ENCODE data around the gene FOXP1. TPM values are rescaled to one million over a fixed set of nuclear protein-coding genes. Genes with fewer than 3 reads are reported as not detected.

Gene FOXP1
- total and polyA plus RNA-seq, 8 donors = 95.1 to 143 (median 123) TPM

GRCh38 chr3:71525391-71525790 is 58.1 kb downstream of the FOXP1 start:
- H3K27me3 ChIP-seq = no peaks in the 10 kb centered on the region
- no peaks in the 10 kb centered on the region for H3K36me3 ChIP-seq
- ATAC-seq = no peak
- H3K9me3 ChIP-seq = no peaks in the 10 kb centered on the region
- peak overlapping the region in 1 of 2 donors; percentile 18 for H3K27ac ChIP-seq
- H3K4me3 ChIP-seq = no peak overlapping the region
- TF ChIP-seq, protein P1, sequence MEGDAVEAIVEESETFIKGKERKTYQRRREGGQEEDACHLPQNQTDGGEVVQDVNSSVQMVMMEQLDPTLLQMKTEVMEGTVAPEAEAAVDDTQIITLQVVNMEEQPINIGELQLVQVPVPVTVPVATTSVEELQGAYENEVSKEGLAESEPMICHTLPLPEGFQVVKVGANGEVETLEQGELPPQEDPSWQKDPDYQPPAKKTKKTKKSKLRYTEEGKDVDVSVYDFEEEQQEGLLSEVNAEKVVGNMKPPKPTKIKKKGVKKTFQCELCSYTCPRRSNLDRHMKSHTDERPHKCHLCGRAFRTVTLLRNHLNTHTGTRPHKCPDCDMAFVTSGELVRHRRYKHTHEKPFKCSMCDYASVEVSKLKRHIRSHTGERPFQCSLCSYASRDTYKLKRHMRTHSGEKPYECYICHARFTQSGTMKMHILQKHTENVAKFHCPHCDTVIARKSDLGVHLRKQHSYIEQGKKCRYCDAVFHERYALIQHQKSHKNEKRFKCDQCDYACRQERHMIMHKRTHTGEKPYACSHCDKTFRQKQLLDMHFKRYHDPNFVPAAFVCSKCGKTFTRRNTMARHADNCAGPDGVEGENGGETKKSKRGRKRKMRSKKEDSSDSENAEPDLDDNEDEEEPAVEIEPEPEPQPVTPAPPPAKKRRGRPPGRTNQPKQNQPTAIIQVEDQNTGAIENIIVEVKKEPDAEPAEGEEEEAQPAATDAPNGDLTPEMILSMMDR (IDR thresholded peaks at IDR 0.05) = no peak
- peaks cover 3 to 27% of the 10 kb centered on the region in 2 donors for H3K4me1 ChIP-seq
- intact Hi-C loops (cut with DNase I) = no loop called here
- DNase-seq = no peak

GRCh38 chr3:71524672-71525071 is 58.9 kb downstream of the FOXP1 start:
- TF ChIP-seq, protein P1 (IDR thresholded peaks at IDR 0.05) = no peak
- ATAC-seq = no peak
- Histone ChIP-seq H3K36me3 (no peaks in the 10 kb centered on the region), H3K4me1 (peaks cover 3 to 27% of the 10 kb centered on the region in 2 donors), H3K27ac (no peak overlapping the region), H3K27me3 (no peaks in the 10 kb centered on the region), H3K4me3 (no peak overlapping the region), H3K9me3 (no peaks in the 10 kb centered on the region)
- intact Hi-C loops (cut with DNase I) = no loop called here
- DNase-seq = no peak

DNA sequence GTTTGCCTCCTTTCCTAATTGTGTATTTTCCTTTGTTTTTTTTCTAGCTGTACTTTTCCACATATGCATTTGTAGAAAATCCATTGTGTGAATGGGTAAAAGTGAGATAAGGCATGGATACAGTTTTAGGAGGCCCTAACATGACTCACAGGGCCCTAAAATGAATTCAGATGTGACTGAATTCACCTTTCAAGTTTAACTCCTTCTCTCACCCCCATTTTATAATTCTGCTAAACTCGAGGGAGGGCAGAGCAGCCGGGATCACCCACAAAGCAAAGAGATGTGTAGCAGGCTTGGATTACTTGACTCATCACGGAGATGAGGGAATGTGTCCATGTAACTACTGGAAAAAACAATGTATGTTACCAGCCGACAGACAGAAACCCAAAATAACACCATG is 59.9 kb downstream of the FOXP1 start:
- Histone ChIP-seq H3K27me3 (no peaks in the 10 kb centered on the region), H3K4me3 (no peak overlapping the region), H3K9me3 (no peaks in the 10 kb centered on the region), H3K27ac (no peak overlapping the region), H3K4me1 (peaks cover 3 to 27% of the 10 kb centered on the region in 2 donors), H3K36me3 (no peaks in the 10 kb centered on the region)
- DNase-seq (no peak), ATAC-seq (no peak)
- intact Hi-C loops (cut with DNase I) = no loop called here
- TF ChIP-seq, protein P1 (IDR thresholded peaks at IDR 0.05) = no peak

DNA sequence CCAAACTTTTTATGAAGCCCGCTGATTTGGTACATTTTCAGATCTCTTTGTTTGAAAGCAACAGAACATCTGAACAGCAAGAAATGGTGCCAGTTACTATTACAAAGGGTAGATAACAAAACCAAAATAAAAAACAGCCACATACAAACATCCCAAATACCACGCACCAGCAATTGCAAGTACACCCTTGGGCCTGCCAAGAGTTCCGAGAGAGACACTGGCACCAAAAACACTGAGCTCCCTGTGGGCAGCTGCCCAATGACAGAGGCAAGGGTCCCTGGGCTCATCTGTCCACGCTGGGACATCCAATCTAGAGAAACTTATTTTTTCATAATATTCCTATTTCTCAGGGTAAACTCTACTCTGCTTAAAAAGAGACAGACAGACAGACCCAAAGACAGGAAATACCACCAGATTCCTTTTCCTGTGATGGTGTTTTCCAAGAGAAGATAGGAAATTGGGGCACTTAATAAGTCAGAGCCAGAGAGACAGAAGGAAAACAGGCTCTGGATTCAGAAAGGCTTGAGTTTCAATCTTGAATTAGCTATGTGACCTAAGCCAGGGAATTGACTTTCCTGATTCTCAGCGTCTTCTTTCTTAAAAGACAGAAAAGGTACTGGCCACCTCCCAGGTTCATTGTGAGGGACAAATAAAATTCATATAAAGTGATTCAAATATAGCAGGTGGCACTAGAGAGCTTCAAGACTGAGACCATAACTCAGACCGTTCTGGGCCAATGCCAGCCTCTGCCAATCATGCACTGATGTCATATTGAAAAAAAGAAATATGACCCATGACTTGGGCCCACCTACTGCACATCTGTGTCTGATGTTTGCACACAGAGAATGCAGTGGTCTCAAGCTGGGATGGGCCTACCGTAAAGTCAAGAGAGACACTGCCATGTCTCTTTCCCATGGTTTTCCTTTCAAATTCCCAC is 61.3 kb downstream of the FOXP1 start:
- Histone ChIP-seq H3K4me3 (no peak overlapping the region), H3K9me3 (no peaks in the 10 kb centered on the region), H3K27ac (no peak overlapping the region), H3K36me3 (no peaks in the 10 kb centered on the region), H3K27me3 (no peaks in the 10 kb centered on the region), H3K4me1 (peaks cover 6 to 27% of the 10 kb centered on the region in 2 donors)
- DNase-seq = no peak
- ATAC-seq = no peak
- intact Hi-C loops (cut with DNase I) = no loop called here
- TF ChIP-seq, protein P1 (IDR thresholded peaks at IDR 0.05) = no peak

GRCh38 chr3:71521021-71521352 is 62.5 kb downstream of the FOXP1 start:
- TF ChIP-seq, protein P1 (IDR thresholded peaks at IDR 0.05) = no peak
- H3K4me1 ChIP-seq = peaks cover 6 to 35% of the 10 kb centered on the region in 2 donors
- no peaks in the 10 kb centered on the region for H3K9me3 ChIP-seq
- intact Hi-C loops (cut with DNase I) = no loop called here
- no peaks in the 10 kb centered on the region for H3K27me3 ChIP-seq
- ATAC-seq (no peak), DNase-seq (no peak)
- no peaks in the 10 kb centered on the region for H3K36me3 ChIP-seq
- no peak overlapping the region for H3K27ac ChIP-seq
- H3K4me3 ChIP-seq = no peak overlapping the region
